Stimulated activated CD4-positive, alpha-beta T cell treated with anti-CD3 and anti-CD28 coated beads, Interleukin-2, amount 100 ng/mL, for 4 hours (primary cell): ENCODE data around the gene PEPD.

Experiments used
- DNase-seq: peaks from one replicate; pipeline ENCODE4 v3.0.0-alpha.2; 2020; ENCODE audit warnings: low read depth

Gene PEPD

GRCh38 chr19:33395561-33396550, 125.7 kb downstream of the PEPD start:
- DNase-seq: no peak

- DNase-seq: no peak
Observed at GRCh38 chr19:33394723-33395560, 126.6 kb downstream of the PEPD start.

- no peak for DNase-seq
Observed at GRCh38 chr19:33394006-33394722, 127.4 kb downstream of the PEPD start.

GRCh38 chr19:33393286-33394005, 128.1 kb downstream of the PEPD start:
- DNase-seq: no peak

GRCh38 chr19:33392341-33393285, 129.0 kb downstream of the PEPD start:
- no peak for DNase-seq

GRCh38 chr19:33391631-33392249, 129.9 kb downstream of the PEPD start:
- DNase-seq: no peak

- DNase-seq: no peak
Observed at GRCh38 chr19:33390908-33391630, 130.5 kb downstream of the PEPD start.

GRCh38 chr19:33390101-33390907, 131.3 kb downstream of the PEPD start:
- no peak for DNase-seq

- DNase-seq: no peak
Observed at GRCh38 chr19:33389421-33390100, 132.0 kb downstream of the PEPD start.

- DNase-seq: no peak
Observed at GRCh38 chr19:33388725-33389420, 132.7 kb downstream of the PEPD start.

- DNase-seq: no peak
Observed at GRCh38 chr19:33388231-33388724, 133.3 kb downstream of the PEPD start.

GRCh38 chr19:33387351-33388230, 134.0 kb downstream of the PEPD start:
- no peak for DNase-seq

GRCh38 chr19:33386361-33386858, 135.2 kb downstream of the PEPD start:
- DNase-seq: no peak

GRCh38 chr19:33385956-33386355, 135.6 kb downstream of the PEPD start:
- no peak for DNase-seq

GRCh38 chr19:33384983-33385382, 136.6 kb downstream of the PEPD start:
- DNase-seq: no peak
